SJCRH30 (cell line): ENCODE data around the gene EPHB4. TPM values are rescaled to one million over a fixed set of nuclear protein-coding genes. Genes with fewer than 3 reads are reported as not detected.
"Not testable (repeated sequence)": the region's sequence is repeated elsewhere in the genome, so short reads cannot be mapped to it uniquely, and the experiment has no call there.

Experiments used
- DNase-seq, 2 experiments: peaks; one replicate each; pipeline ENCODE4 v3.0.0-alpha.2; 2015 to 2020
- H3K27ac ChIP-seq: fragments of 250-450 bp; sonication (Bioruptor Pico); 2 replicates; pipeline ENCODE4 v1.5.1; 2020; ENCODE audit warnings: mild to moderate bottlenecking, moderate library complexity
- H3K27me3 ChIP-seq: fragments of 250-450 bp; sonication (Bioruptor Pico); 2 replicates; pipeline ENCODE4 v1.5.1; 2020; ENCODE audit warnings: mild to moderate bottlenecking, moderate library complexity
- H3K36me3 ChIP-seq: fragments of 250-450 bp; sonication (Bioruptor Pico); 2 replicates; pipeline ENCODE4 v1.5.1; 2020; ENCODE audit warnings: mild to moderate bottlenecking, moderate library complexity
- H3K4me1 ChIP-seq: fragments of 250-450 bp; sonication (Bioruptor Pico); 2 replicates; pipeline ENCODE4 v1.5.1; 2020; ENCODE audit warnings: mild to moderate bottlenecking, moderate library complexity
- H3K4me3 ChIP-seq: fragments of 250-450 bp; sonication (Bioruptor Pico); 2 replicates; pipeline ENCODE4 v1.5.1; 2020; ENCODE audit warnings: mild to moderate bottlenecking, moderate library complexity
- H3K9me3 ChIP-seq: fragments of 250-450 bp; sonication (Bioruptor Pico); replicated peaks from 2 replicates; pipeline ENCODE4 v1.5.1; 2020; ENCODE audit warnings: mild to moderate bottlenecking, moderate library complexity
- total RNA-seq: library from RNA; depleted of rRNA; stranded (reverse); fragments of >200 nt; shearing (Covaris generic); gene quantifications from 2 replicates; pipeline ENCODE4 v1.2.3, GENCODE V29; 2014

EPHB4 gene
- total RNA-seq, 1 experiment from 2014 or later, result 61.7 TPM

- H3K36me3 ChIP-seq, result peaks cover 84% of the 10 kb centered on the region
- no peaks in the 10 kb centered on the region for H3K9me3 ChIP-seq
- H3K4me3 ChIP-seq, result no peak overlapping the region
- DNase-seq, result no peak
- H3K27me3 ChIP-seq, result no peaks in the 10 kb centered on the region
- no peak overlapping the region for H3K27ac ChIP-seq
- H3K4me1 ChIP-seq, result no peaks in the 10 kb centered on the region
These were observed 8.5 kb downstream of the EPHB4 start for GRCh38 chr7:100818825-100819224.

- Histone ChIP-seq H3K4me3 (no peak overlapping the region), H3K4me1 (no peaks in the 10 kb centered on the region), H3K27ac (no peak overlapping the region), H3K27me3 (no peaks in the 10 kb centered on the region), H3K36me3 (peaks cover 86% of the 10 kb centered on the region), H3K9me3 (no peaks in the 10 kb centered on the region)
- no peak for DNase-seq
These were observed 9.0 kb downstream of the EPHB4 start for GRCh38 chr7:100818366-100818765.

DNA sequence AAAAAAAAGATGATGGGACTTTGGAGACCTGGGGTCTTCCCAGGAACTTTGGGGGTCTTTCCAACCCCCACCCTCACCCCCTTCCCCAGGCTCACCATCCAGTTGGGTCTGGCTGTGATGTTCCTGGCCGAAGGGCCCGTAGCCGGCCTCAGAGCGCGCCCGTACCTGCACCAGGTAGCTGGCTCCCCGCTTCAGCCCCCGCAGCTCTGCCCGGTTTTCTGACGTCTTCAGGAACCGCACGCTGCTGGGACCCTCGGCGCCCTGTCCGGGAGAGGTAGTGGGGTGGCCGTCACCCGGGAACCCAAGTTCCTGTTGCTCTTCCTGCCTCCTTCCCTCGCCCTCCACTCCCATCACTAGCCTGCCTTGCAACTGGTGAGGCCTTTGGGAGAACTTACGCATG is 10.2 kb downstream of the EPHB4 start:
- no peak overlapping the region for H3K4me3 ChIP-seq

GRCh38 chr7:100816515-100816914 is 10.8 kb downstream of the EPHB4 start:
- peaks cover 83% of the 10 kb centered on the region for H3K36me3 ChIP-seq
- DNase-seq, H3K9me3 ChIP-seq, H3K27ac ChIP-seq, H3K27me3 ChIP-seq, H3K4me3 ChIP-seq, H3K4me1 ChIP-seq: not testable (repeated sequence)

More for the DNA sequence above, 10.2 kb downstream of the EPHB4 start:
- no peak overlapping the region for H3K27ac ChIP-seq
- H3K27me3 ChIP-seq, result no peaks in the 10 kb centered on the region
- DNase-seq, result no peak
- H3K9me3 ChIP-seq, result no peaks in the 10 kb centered on the region
- peaks cover 86% of the 10 kb centered on the region for H3K36me3 ChIP-seq
- no peaks in the 10 kb centered on the region for H3K4me1 ChIP-seq

DNA sequence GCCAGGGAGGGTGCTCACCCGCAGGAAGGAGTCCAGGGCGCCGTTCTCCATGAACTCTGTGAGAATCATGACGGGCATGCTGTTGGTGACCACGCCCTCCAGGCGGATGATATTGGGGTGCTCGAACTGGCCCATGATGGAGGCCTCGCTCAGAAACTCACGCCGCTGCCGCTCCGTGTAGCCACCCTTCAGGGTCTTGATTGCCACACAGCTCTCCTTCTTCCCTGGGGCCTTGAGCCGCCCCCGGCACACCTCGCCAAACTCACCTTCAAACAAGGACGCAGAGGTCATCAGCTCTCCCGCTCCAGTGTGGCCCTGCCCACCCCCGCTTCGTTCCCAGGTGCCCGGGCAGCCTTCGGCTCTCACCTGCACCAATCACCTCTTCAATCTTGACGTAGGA is 14.6 kb downstream of the EPHB4 start:
- Histone ChIP-seq H3K4me1 (no peaks in the 10 kb centered on the region), H3K4me3 (no peak overlapping the region), H3K27me3 (no peaks in the 10 kb centered on the region), H3K36me3 (peaks cover 83% of the 10 kb centered on the region), H3K27ac (no peak overlapping the region), H3K9me3 (no peaks in the 10 kb centered on the region)
- DNase-seq, result no peak

- H3K27me3 ChIP-seq, result no peaks in the 10 kb centered on the region
- H3K36me3 ChIP-seq, result peaks cover 86% of the 10 kb centered on the region
- no peaks in the 10 kb centered on the region for H3K4me1 ChIP-seq
- no peak overlapping the region for H3K27ac ChIP-seq
- no peaks in the 10 kb centered on the region for H3K9me3 ChIP-seq
- DNase-seq, result no peak
- H3K4me3 ChIP-seq, result no peak overlapping the region
These were observed 15.8 kb downstream of the EPHB4 start for GRCh38 chr7:100811480-100811879.

GRCh38 chr7:100808354-100808875 is 18.9 kb downstream of the EPHB4 start:
- no peak for DNase-seq
- no peaks in the 10 kb centered on the region for H3K27me3 ChIP-seq
- peaks cover 80% of the 10 kb centered on the region for H3K36me3 ChIP-seq
- H3K4me3 ChIP-seq, result no peak overlapping the region
- peaks cover 4% of the 10 kb centered on the region for H3K4me1 ChIP-seq
- H3K9me3 ChIP-seq, result no peaks in the 10 kb centered on the region
- no peak overlapping the region for H3K27ac ChIP-seq

DNA sequence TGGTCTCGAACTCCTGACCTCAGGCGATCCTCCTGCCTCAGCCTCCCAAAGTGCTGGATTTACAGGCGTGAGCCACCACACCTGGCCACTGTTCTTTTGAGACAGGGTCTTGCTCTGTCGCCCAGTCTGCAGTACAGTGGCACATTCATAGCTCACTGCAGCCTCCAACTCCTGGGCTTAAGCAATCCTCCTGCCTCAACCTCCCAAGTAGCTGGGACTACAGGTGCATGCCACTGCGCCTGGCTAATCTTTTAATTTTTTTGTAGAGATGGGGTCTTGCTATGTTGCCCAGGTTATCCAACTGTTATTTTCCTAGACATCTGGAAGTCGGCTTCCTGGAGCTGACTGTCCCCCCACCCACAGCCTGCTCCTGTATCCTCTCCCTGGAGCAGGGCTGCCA is 20.4 kb downstream of the EPHB4 start:
- Histone ChIP-seq H3K36me3 (peaks cover 65% of the 10 kb centered on the region), H3K4me1 (peaks cover 17% of the 10 kb centered on the region)
- not testable (repeated sequence) for H3K27ac ChIP-seq, H3K4me3 ChIP-seq, H3K27me3 ChIP-seq, DNase-seq, H3K9me3 ChIP-seq

DNA sequence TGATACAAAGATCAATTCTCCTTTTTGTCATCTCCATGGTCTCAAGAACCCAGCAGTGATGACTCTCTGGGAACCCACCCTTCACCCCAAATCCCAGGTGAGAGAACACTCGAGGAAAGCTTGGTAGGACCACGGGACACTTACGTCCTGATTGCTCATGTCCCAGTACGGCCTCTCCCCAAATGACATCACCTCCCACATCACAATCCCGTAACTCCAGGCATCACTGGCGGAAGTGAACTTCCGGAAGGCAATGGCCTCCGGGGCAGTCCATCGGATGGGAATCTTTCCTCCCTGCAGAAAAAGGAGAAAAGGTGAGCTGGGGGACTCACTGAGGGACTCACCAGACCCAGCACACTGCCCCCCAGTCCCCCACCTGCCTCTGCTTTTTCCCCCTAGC is 21.0 kb downstream of the EPHB4 start:
- Histone ChIP-seq H3K9me3 (no peaks in the 10 kb centered on the region), H3K27ac (no peak overlapping the region), H3K36me3 (peaks cover 63% of the 10 kb centered on the region), H3K4me3 (no peak overlapping the region), H3K4me1 (peaks cover 19% of the 10 kb centered on the region), H3K27me3 (no peaks in the 10 kb centered on the region)
- no peak for DNase-seq

- no peaks in the 10 kb centered on the region for H3K9me3 ChIP-seq
- no peak overlapping the region for H3K27ac ChIP-seq
- H3K27me3 ChIP-seq, result no peaks in the 10 kb centered on the region
- H3K36me3 ChIP-seq, result peaks cover 49% of the 10 kb centered on the region
- no peak for DNase-seq
- H3K4me1 ChIP-seq, result peaks cover 19% of the 10 kb centered on the region
- no peak overlapping the region for H3K4me3 ChIP-seq
These were observed 22.5 kb downstream of the EPHB4 start for GRCh38 chr7:100804681-100805431.

DNA sequence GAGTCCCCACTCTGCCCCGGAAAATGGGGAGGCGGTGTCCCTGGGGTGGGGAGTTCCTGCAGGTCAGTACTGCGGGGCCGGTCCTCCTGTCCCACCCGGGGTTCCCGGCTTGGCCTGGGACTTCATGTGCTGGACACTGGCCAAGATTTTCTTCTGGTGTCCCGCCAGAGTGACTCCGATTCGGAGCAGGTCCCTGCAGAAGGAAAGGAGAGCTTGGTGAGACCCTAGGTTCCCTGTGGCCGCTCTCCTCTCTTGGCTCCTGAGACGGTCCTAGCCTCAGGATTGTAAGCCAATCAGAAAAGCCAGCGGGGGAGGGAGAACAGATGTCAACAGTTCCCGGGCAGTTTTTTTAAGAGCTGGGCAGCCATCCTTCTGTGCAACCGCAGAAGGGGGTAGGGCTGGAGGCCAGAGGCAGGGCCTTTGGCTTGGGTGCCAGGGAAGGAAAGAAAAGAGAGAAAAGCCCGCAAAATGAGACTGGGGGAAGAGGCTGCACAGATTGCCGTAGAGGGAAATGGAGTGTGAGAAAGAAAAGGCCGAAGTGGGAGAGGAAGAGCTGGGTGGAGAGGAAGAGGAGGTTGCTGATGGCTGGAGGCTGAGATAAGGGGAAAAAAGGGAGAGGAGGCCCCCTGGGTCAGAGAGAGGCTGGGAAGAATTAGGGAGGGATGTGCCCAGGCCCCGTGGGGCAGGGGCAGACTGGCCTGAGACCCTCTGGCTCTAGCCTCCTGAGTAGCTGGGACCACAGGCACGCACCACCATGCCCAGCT is 23.7 kb downstream of the EPHB4 start:
- Histone ChIP-seq H3K27ac (peak overlapping the region; percentile 38), H3K27me3 (no peaks in the 10 kb centered on the region), H3K36me3 (peaks cover 36% of the 10 kb centered on the region), H3K9me3 (no peaks in the 10 kb centered on the region), H3K4me3 (no peak overlapping the region), H3K4me1 (peaks cover 19% of the 10 kb centered on the region)
- DNase-seq, result peak; percentile 94 to 97

- no peak for DNase-seq
- Histone ChIP-seq H3K27ac (peak overlapping the region; percentile 38), H3K9me3 (no peaks in the 10 kb centered on the region), H3K4me1 (peaks cover 19% of the 10 kb centered on the region), H3K36me3 (peaks cover 30% of the 10 kb centered on the region), H3K27me3 (no peaks in the 10 kb centered on the region), H3K4me3 (no peak overlapping the region)
These were observed 24.4 kb downstream of the EPHB4 start for GRCh38 chr7:100802951-100803350.

DNA sequence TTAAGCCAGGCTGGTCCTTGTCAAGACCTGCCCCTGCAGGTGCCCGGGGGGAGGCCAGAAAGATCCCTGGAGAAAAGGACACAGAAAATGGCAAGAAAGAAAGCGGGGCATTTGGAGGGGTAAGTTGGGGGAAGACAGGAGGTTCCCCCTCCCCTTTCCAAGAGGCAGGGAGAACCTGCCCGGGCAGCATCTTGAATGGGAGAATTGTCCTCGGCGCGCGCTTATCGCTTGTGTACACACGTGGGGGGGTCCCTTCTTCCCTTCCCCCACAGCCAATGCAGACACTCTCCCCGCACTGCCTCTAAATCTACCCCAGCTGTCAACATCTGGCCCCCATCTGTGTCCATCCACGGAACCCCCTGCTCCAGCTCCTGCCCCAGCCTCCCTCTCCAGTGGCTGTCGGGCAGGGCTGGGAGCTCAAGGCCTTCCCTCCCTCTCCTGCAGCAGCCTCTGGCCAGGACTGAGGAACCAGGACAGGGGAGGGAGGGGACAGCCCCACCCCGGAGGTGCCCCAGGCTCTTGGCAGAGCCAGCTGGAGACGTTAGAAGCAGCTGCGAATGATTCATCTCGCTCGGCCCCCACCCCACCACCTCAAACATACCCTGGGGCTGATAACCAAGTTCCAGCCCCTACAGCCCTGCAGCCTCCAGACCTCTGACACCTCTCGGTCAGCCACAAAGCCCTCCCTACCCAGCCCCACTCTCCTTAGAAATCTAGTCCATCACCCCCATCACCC is 25.3 kb downstream of the EPHB4 start:
- H3K4me3 ChIP-seq, result no peak overlapping the region
- no peaks in the 10 kb centered on the region for H3K9me3 ChIP-seq
- no peaks in the 10 kb centered on the region for H3K27me3 ChIP-seq
- H3K27ac ChIP-seq, result peak overlapping the region; percentile 38
- peaks cover 19% of the 10 kb centered on the region for H3K4me1 ChIP-seq
- H3K36me3 ChIP-seq, result peaks cover 25% of the 10 kb centered on the region; the same call in 1 of the 2 replicates
- DNase-seq, result peak; percentile 98

- Histone ChIP-seq H3K4me3 (no peak overlapping the region), H3K9me3 (no peaks in the 10 kb centered on the region), H3K4me1 (peaks cover 19% of the 10 kb centered on the region), H3K27me3 (peaks cover 10% of the 10 kb centered on the region; the same call in 1 of the 2 replicates), H3K36me3 (0 out of 2 replicates have a peak, but pooled peaks cover under 1% of the 10 kb centered on the region), H3K27ac (no peak overlapping the region)
- DNase-seq, result peak; percentile 79 to 86
These were observed 28.1 kb downstream of the EPHB4 start for GRCh38 chr7:100799037-100799896.
